Esophagus mucosa (tissue), 1 donor: ENCODE data around the gene KLHL8. TPM values are rescaled to one million over a fixed set of nuclear protein-coding genes. Genes with fewer than 3 reads are reported as not detected.

ENCODE experiments used
- ATAC-seq: fragments of 200-7000 bp; cut with Tn5 transposase; one replicate; pipeline ENCODE4 v1.9.1; 2020
- total RNA-seq: library from RNA; stranded (reverse); gene quantifications from one replicate; pipeline ENCODE4 v1.2.4, GENCODE V29; 2023
- donor health status: DM: yes; HTN: yes; CAD: no.

Gene KLHL8
- 6.4 TPM for total RNA-seq

- peak; percentile 98 for ATAC-seq
These were observed at the start of gene KLHL8 for GRCh38 chr4:87220094-87220822. Gene KLHL8 (minus strand): TSS chr4:87220618. CDS start chr4:87195539, 25,079 bp downstream.

- peak; percentile 60 for ATAC-seq
These were observed 49.7 kb upstream of the KLHL8 start for GRCh38 chr4:87270144-87270543.

GRCh38 chr4:87268411-87268810 is 48.0 kb upstream of the KLHL8 start:
- no peak for ATAC-seq

- no peak for ATAC-seq
These were observed 46.6 kb upstream of the KLHL8 start for GRCh38 chr4:87266986-87267385.

- ATAC-seq: no peak
These were observed 42.5 kb upstream of the KLHL8 start for GRCh38 chr4:87262886-87263285.

- no peak for ATAC-seq
These were observed 40.1 kb upstream of the KLHL8 start for GRCh38 chr4:87260477-87260876.

- no peak for ATAC-seq
These were observed 38.3 kb upstream of the KLHL8 start for GRCh38 chr4:87258677-87259076.

GRCh38 chr4:87257523-87257922 is 37.1 kb upstream of the KLHL8 start:
- ATAC-seq: no peak

GRCh38 chr4:87255755-87256154 is 35.3 kb upstream of the KLHL8 start:
- ATAC-seq: no peak

- ATAC-seq: no peak
These were observed 30.7 kb upstream of the KLHL8 start for GRCh38 chr4:87251106-87251505.

- ATAC-seq: no peak
These were observed 29.9 kb upstream of the KLHL8 start for GRCh38 chr4:87250294-87250693.

GRCh38 chr4:87249332-87250019 is 29.1 kb upstream of the KLHL8 start:
- ATAC-seq: no peak

- no peak for ATAC-seq
These were observed 23.1 kb upstream of the KLHL8 start for GRCh38 chr4:87243426-87244053.

- ATAC-seq: no peak
These were observed 20.9 kb upstream of the KLHL8 start for GRCh38 chr4:87241336-87241735.

- no peak for ATAC-seq
These were observed 19.9 kb upstream of the KLHL8 start for GRCh38 chr4:87240341-87240740.

GRCh38 chr4:87239821-87240220 is 19.4 kb upstream of the KLHL8 start:
- ATAC-seq: no peak

- no peak for ATAC-seq
These were observed 18.8 kb upstream of the KLHL8 start for GRCh38 chr4:87239194-87239593.

- no peak for ATAC-seq
These were observed 16.4 kb upstream of the KLHL8 start for GRCh38 chr4:87236861-87237260.

- ATAC-seq: peak; percentile 42
These were observed 14.7 kb upstream of the KLHL8 start for GRCh38 chr4:87235020-87235671.

- ATAC-seq: no peak
These were observed 11.8 kb upstream of the KLHL8 start for GRCh38 chr4:87232216-87232615.

- no peak for ATAC-seq
These were observed 10.4 kb upstream of the KLHL8 start for GRCh38 chr4:87230806-87231205.

GRCh38 chr4:87229979-87230378 is 9.6 kb upstream of the KLHL8 start:
- no peak for ATAC-seq

GRCh38 chr4:87228262-87228860 is 7.9 kb upstream of the KLHL8 start:
- no peak for ATAC-seq
